HG03196 (cell line): ENCODE results near the gene PIGV.
"Not testable (repeated sequence)": the region's sequence is repeated elsewhere in the genome, so short reads cannot be mapped to it uniquely, and the experiment has no call there.

Experiments
- ATAC-seq: cut with Tn5 transposase; IDR thresholded peaks from one replicate; pipeline ENCODE4 v1.9.1; 2021; ENCODE audit not compliant: unreplicated experiment

The PIGV gene

DNA sequence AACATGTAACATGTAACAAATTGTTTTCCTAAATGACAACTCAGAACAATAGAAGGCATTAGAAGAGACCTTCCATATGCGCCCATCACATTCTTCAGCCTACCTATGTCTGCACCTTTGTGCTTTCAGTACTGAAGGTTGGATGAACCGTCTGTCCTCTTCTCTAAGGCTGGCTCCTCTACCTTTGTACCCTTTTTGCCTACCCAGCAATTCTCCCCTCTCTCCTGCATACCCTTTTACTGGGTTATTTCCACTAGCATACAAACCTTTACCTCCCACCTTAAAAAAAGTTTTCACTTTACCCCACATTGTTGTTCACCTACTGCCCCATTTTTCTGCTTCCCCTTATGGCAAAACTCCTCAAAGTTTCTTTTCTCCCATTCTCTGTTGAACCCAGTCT is 5.2 kb downstream of the PIGV start:
- ATAC-seq, result no peak

DNA sequence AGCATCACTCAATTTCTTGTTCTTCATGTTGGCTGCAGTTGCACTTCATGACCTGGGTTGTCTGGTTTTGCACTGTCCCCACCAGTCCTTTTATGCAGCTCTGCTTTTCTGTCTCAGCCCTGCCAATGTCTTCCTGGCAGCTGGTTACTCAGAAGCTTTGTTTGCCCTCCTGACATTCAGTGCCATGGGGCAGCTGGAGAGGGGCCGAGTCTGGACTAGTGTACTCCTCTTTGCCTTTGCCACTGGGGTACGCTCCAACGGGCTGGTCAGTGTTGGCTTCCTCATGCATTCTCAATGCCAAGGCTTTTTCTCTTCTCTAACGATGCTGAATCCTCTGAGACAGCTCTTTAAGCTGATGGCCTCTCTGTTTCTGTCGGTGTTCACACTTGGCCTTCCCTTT is 6.6 kb downstream of the PIGV start:
- no peak for ATAC-seq

DNA sequence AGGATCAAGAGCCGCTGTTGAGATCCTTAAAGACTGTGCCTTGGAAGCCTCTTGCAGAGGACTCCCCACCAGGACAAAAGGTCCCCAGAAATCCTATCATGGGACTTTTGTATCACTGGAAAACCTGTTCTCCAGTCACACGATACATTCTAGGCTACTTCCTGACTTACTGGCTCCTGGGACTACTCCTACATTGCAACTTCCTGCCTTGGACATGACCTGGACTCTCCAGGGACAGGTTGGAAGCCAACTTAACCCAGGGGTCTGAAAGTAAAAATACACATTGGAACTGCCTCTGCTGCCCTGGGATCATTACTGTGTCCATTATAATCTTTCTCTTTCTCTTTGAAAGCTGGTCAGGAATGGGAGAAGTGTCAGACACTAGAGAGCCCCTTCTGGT is 9.9 kb downstream of the PIGV start:
- ATAC-seq, result no peak

DNA sequence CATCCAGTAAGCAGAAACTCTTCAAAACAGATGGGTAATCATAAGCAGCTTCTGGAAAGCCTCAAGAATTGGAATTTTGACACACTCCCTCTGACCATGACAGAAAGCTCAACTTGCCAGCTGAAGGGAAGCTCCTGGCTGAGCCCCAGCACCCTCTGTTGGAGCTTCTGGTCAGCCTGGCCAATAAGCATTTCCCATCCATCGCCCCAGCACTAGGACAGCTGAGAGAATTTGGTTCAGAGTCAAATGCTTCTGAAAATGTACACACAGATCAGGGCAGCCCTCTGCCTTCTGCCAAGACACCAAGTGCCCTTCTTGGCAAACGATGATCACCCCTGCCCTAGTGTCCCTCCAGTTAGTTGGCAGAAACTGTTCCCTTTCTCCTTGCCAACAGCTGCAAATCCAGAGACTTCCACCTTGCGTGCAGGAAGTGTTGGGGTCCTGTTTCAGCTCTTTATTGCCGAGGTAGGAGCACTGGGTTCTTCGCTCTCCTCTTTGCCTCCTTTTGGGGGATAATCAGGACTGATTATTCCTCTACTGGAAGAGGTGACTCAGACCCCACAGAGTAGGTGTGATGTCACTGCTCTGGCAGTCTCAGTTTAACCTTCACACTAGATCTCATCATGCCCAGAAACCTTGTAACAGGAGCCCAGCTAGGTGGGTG is 11.9 kb downstream of the PIGV start:
- no peak for ATAC-seq

DNA sequence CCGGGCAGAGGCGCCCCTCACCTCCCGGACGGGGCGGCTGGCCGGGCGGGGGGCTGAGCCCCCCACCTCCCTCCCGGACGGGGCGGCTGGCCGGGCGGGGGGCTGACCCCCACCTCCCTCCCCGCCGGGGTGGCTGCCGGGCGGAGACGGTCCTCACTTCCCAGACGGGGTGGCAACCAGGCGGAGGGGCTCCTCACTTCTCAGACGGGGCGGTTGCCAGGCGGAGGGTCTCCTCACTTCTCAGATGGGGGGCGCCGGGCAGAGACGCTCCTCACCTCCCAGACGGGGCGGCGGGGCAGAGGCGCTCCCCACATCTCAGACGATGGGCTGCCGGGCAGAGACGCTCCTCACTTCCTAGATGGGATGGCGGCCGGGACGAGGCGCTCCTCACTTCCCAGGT is 16.2 kb downstream of the PIGV start:
- ATAC-seq, result not testable (repeated sequence)

DNA sequence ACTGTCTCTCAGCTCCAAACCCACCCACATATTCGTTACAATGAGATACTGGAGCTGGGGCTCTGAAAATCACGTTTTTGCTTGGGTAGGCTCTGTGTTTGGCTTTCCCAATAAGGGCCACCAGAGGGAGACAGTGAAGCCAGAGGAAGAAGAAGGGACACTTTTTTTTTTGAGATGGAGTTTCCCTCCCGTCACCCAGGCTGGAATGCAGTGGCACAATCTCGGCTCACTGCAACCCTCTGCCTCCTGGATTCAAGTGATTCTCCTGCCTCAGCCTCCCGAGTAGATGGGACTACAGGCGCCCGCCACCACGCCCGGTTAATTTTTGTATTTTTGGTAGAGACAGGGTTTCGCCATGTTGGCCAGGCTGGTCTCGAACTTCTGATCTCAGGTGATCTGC is 22.4 kb downstream of the PIGV start:
- not testable (repeated sequence) for ATAC-seq

DNA sequence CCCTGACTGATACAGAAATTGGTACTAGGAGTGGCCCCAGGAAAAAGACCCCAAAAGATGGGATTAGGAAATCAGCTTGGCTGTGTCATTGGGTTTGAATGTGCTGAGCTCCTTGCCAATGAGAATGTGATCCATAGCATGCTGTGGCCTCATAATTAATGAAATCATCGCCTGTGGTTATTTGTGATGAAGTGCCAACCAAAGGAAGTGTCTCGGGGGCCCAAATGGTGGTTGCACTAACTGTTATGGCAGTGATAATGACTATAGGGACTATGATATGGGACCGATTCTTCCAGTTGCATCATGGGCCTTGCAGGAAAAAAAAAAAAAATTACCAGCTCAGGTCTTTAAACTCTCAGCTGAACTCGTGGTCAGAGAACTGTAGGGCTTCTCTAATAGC is 23.3 kb downstream of the PIGV start:
- no peak for ATAC-seq

DNA sequence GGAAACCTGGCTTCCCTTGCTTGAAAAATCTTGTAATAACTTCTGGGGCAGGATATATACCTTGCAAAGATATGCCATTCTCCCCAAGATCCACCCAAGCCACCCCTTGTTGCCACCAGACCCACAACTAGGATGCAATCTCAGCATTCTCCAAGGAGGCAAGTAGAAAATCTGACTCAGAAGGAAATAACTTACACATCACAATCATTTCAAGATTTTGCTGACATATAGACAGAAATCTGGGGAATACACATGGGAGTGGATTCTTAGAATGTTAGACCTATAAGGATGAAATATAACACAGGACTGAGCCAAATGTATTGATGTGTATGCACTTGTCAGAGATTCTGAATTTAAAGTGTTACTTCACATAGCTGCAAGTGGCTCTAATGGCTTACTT is 24.0 kb downstream of the PIGV start:
- no peak for ATAC-seq

DNA sequence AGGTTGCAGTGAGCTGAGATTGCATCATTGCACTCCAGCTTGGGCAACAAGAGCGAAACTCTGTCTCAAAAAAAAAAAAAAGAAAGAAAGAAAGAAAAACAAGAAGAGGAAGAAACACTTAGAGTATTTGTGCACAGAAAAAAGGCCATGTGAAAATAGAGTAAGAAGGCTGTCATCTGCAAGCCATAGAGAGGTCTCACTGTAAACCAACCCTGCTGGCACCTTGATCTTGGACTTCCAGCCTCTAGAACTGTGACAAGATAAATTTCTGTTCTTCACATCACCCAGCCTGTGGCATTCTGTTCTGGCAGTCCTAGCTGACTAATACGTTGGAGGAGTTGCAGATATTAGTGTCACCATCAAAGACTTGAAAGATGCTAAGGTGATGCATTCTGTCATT is 26.6 kb downstream of the PIGV start:
- no peak for ATAC-seq

DNA sequence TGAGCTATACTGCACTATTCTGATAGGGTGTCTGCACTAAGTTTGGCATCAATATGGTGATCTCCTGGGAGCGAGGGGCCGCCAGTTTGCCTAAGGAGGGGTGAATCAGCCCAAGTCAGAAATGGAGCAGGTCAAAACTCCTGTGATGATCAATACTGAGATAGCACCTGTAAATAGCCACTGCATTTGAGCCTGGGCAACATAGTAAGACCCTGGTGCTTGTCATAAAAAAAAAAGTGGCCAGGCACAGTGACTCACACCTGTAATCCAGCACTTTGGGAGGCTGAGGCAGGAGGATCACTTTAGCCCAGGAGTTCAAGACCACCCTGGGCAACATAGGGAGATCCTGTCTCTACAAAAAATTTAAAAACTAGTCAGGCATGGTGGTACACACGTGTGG is 27.1 kb downstream of the PIGV start:
- ATAC-seq, result no peak

DNA sequence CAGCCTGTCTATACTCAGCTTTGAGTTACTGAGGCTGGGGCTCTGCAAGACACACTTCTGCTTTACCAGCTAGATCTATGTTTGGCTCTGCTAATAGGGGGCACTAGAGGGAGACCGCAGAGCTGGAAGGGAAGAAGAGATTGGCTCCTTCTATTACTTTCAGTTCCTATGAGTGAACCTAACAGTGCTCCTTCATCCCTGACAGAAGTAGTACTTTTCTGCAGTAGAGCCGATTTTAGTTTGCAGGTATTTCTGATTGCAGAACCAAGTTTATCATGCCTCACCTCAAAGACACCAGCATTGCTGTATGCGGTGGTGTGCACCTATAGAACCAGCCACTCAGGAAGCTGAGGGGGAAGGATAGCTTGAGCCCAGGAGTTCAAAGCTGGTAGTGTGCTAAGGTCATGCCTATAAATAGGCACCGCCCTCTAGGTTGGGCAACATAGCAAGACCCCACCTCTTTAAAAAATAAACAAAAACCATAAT is 33.1 kb downstream of the PIGV start:
- peak; percentile 73 for ATAC-seq

DNA sequence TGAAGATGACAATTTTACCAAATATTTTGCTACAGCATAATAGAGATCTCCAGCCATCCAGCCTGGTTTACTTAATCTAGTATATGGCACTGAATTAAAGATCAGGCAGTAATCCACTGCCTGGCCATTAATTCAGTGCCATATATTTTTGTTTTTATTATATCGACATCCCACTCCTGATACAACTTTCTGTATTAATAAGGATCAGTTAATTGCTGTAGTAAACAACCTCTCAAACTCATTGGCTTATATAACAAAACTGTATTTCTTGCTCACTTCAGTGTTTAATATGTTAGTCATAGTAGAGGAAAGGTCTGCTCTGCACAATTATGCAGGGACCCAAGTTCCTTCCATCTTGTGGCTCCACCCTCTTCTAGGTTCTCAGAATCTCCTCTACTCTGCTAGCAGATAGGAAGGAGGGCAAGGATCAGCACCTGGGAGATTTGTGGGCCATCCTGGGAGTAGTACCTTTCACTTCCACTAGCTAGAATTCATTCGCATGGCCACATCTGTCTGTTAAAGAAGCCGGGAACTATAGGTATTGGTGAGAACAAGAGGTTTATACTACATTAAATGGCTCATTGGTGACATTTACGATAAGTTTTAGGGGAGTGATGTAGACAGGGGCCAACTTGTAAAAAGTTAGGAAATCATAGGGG is 35.1 kb downstream of the PIGV start:
- no peak for ATAC-seq

DNA sequence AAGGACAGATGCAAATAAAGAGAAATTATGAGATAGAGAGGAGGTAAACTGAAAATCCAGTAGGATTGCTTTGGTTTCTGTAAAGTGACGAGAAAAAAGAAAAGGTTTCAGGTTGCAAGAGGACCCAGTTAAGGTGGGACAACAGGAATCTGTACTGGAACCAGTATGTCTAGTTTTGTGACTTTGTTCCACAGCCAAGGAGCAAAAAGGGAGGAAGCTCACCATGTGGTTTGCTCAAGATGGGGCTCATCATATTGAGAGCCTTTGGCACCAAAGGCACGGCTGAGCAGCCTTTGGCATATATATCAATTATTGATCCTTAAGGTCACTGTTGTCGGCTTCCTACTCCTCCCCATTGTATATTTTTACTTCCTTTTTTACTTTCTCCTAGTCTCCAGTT is 37.0 kb downstream of the PIGV start:
- ATAC-seq, result no peak

DNA sequence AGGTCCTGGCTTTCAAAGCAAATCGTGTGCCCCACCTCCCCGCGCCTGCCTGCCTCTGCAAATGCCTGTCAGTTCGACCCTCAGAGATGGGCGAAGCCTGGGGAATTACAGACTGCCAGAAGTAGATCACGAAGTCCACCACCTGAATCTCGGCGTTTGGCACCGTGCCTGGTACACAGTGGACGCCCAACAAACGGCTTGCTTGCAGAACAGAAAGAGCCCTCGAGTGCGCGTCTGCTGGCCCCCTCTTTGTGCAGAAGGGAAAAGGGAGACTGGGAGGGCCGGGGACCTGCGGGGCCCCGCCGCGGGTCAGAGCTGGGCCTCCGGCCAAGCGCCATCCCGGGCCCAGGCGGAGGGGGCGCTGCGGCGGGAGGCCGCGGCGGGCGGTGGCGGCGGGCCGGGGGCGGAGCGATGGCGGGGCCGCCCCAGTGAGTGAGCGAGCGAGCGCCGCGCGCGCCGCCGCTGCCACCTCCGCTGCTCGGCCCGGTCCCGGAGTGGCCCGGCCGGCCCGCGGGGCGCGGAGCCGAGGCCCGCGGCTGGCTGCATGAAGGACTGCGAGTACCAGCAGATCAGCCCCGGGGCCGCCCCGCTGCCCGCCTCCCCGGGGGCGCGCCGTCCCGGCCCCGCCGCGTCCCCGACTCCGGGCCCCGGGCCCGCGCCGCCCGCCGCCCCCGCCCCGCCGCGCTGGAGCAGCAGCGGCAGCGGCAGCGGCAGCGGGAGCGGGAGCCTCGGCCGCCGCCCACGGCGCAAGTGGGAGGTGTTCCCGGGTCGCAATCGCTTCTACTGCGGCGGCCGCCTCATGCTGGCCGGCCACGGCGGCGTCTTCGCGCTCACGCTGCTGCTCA is 38.7 kb downstream of the PIGV start, which contains the start of gene ZDHHC18:
ZDHHC18 (plus strand) TSS at position 428 of the 845 bp plus-strand sequence; CDS start at position 545, 117 bp downstream.
- peak; percentile 62 for ATAC-seq

DNA sequence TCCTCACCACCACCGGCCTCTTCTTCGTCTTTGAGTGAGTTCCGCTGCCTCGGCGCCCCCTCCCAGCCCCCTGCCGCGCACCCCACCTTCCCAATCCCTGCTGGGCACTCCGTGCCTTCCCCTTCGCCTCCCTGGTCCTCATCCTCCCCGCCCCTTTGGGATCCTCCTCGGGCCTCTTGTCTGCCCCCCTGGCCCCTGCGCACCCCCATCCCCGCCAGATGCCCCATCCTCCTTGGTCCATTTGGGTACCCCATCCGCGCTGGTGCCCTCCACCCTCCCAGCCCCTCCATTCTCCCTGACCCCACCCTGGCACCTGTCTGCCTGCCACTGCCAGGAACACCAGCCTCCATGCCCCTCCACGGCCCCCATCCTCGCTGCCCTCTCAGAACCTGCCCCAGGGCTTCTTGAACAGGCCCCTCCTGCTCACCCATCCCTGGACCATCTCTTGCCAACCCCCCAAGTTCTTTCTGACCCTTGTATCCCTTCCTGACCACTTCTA is 39.4 kb downstream of the PIGV start:
- ATAC-seq, result no peak

DNA sequence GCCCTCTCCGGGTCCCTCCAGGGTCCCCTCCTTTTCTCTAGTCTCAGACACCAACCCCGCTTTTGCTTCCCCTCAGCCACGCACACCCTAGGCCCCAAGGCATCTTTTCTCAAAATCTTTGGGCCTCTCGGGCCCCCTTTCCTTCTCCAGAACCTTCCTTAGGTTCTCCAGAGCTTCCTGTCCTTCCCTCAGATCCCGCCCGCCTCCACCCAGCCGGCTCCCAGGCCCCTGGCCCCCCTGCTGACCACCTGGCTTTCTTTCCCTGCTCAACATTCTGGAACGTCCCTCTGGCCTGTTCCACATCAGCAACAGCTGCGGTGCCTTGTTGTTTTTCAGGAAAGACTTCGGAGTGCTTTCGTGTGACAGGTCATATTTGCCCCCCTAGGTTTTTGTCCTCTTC is 39.9 kb downstream of the PIGV start:
- ATAC-seq, result no peak

DNA sequence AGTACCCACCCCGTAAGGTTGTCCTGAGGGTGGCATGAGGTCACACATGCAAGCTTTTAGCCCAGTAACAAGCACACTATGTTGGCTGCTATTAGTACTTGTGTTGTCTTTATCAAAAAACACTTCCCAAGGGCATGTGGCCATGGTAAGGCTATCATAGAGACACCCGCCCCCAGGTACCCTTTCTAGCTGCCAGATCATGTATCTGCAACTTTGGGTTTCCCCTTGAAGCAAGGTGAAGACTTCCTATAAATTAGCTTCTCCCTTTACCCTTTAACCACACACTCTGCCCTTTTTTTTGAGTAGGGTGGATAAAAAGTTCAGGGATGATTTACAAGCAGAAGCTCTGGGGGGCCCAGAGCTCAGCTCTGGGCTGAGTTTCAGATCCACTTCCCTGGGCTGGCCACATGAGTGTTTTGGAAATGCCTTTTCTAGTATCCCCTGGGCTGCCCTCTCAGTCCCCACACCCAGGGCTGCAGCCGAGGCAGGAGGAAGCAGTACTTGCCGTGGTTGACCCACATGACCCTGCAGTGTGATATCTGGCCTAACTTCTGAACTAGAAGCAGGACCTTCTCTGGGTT is 40.8 kb downstream of the PIGV start:
- ATAC-seq, result no peak

DNA sequence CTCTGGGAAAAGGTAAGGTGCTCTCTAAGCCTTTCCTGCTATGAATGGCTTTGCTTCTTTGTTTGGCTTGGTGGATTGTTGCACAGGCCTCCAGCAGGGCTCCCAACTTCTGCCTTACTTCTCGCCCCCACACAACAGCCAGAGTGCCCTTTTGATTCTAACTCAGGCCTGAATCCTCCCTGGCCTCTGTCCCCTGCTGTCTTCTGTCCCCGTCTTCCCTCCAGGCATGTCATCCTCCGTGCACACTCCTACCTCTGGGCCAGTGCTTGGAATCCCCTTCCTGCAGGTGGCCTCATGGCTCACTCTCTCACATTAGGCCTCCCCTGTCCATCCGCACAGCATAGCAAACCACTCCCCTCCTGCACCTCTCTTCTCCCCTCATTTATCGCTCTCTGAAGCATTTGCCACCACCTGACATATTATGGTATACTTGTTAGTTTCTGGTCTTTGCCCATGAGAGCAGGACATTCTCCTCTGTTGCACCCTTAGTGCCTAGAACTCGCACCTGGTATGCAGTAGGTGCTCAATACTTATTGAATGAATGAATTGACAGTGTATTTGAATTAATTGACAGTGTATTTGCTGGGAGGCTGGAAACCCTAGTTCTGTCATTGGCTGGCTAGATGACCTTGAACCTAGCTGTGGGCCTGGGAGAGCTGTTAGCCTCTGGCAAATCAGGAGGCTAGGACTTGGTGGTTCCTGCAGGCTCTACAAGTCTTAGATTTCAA is 41.6 kb downstream of the PIGV start:
- no peak for ATAC-seq

DNA sequence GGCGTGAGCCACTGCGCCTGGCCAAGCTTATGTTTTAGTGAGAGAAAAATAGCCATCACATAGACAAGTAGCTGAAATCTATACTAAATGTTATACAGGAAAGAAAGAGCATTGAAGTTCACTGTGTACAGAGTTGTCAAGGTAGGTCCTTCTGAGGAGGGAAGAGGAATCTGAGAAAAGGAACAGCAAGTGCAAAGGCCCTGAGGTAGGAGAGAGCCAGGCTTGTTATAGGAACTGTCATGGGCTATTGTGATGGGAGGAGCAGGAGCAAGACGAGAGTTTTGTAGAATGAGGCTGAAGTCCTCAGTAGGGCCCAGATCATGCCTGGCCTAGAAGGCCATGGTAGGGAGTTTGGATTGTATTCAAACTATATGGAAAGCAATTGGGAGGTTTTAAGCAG is 43.3 kb downstream of the PIGV start:
- no peak for ATAC-seq

DNA sequence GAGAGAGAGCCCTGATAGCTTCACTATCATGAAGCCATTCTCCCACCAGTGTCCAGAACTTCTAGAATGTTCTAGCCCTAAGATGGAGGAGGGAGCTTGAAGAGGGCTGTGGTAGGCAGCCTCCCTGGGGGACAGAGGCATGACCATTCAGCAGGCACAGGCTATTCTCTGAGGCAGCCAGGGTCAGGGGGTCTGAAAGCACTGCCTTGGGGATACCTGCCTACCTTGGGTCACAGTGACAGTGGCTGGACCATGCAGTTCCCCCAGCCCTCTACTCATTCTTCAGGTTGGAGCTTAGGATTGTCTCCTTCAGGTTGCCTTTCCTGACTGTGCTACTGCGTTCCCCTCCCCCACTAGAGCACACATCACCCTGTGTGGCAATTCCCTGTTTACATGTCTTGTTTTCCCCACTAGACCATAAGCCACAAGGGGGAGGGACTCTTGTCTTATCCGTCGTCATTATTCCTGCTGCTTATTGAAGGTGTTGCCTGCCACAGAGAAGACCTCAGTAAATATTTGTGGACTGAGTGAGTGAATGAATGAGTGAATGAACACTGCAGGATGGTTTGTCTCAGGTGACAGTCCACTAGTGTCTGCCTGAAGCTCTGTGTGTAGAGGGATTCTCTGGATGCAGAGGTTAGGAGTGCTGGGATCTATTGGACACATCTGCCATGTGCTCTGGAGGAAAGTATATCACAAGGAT is 43.9 kb downstream of the PIGV start:
- ATAC-seq, result no peak
